KMS-11 (cell line): ENCODE measurements around the gene UBL7.

Experiments
- H2AFZ ChIP-seq: fragments of 200-600 bp; sonication (generic); 2 replicates; pipeline ENCODE4 v1.6.1; 2016; ENCODE audit warnings: antibody characterized with exemption, mixed run types, low read depth
- H3K27ac ChIP-seq: fragments of 200-600 bp; sonication (generic); 2 replicates; pipeline ENCODE4 v1.6.1; 2016; ENCODE audit warnings: mild to moderate bottlenecking, mixed run types
- H3K27me3 ChIP-seq: fragments of 200-600 bp; sonication (generic); 2 replicates; pipeline ENCODE4 v1.6.1; 2017; ENCODE audit warnings: mild to moderate bottlenecking, low read depth, mixed run types, moderate library complexity; ENCODE audit not compliant: insufficient read depth
- H3K36me3 ChIP-seq: fragments of 200-600 bp; sonication (generic); 2 replicates; pipeline ENCODE4 v1.6.1; 2017; ENCODE audit warnings: mild to moderate bottlenecking, mixed run types; ENCODE audit not compliant: insufficient read depth
- H3K4me1 ChIP-seq: fragments of 200-600 bp; sonication (generic); 2 replicates; pipeline ENCODE4 v1.6.1; 2016; ENCODE audit warnings: mild to moderate bottlenecking, low read depth, mixed run types; ENCODE audit not compliant: poor library complexity, severe bottlenecking
- H3K4me2 ChIP-seq: fragments of 200-600 bp; sonication (generic); 2 replicates; pipeline ENCODE4 v1.7.0; 2016; ENCODE audit warnings: mild to moderate bottlenecking, mixed run types
- H3K4me3 ChIP-seq: fragments of 200-600 bp; sonication (generic); IDR thresholded peaks from 2 replicates; pipeline ENCODE4 v1.6.1; 2017; ENCODE audit warnings: low read depth, low read length, mixed read lengths; ENCODE audit not compliant: insufficient read depth
- H3K79me2 ChIP-seq: fragments of 200-600 bp; sonication (generic); 2 replicates; pipeline ENCODE4 v1.6.1; 2016; ENCODE audit warnings: low read depth, mixed run types; ENCODE audit not compliant: insufficient read depth
- H3K9ac ChIP-seq: fragments of 200-600 bp; sonication (generic); 2 replicates; pipeline ENCODE4 v1.6.1; 2016; ENCODE audit warnings: mild to moderate bottlenecking, mixed run types
- H4K20me1 ChIP-seq: fragments of 200-600 bp; sonication (generic); 2 replicates; pipeline ENCODE4 v1.6.1; 2016; ENCODE audit warnings: mild to moderate bottlenecking, mixed run types; ENCODE audit not compliant: insufficient read depth
- CTCF ChIP-seq: fragments of 200-600 bp; sonication (generic); conservative IDR thresholded peaks from 2 replicates; pipeline ENCODE4 v1.6.1; 2017; ENCODE audit warnings: low read depth, mild to moderate bottlenecking, antibody characterized with exemption, low read length, moderate library complexity, mixed read lengths

The UBL7 gene

DNA sequence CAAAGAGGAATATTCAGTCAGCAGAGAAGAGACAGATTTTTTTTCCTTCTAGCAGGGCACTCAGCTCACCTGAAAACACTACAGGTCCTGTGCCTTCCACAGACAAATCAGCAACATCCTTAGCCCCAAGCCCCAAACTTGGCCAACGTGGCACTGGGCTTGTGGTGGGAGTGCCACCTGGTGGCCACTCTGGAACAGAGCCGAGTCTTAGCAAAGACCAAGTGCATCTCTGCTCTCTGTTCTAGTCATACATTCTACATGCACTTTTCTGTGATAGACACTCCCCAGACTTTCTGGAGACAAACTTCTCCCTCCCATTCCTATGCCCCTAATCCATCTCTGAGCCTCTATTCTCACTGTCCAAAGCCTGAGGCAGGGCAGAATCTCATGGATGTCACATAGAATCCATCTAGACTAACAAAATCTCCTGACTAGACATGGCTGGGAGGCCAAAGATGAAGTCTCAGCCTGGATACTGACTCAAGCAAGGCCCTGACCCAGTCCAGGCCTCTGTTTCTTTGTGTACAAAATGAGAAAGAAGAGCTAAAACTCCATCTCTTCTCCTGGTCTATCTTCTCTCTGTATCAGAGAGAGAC is 22.1 kb downstream of the UBL7 start:
- no peak overlapping the region for H3K4me3 ChIP-seq
- H4K20me1 ChIP-seq: no peaks in the 10 kb centered on the region
- no peaks in the 10 kb centered on the region for H3K27me3 ChIP-seq
- TF ChIP-seq CTCF: peak; percentile 86
- no peak overlapping the region for H2AFZ ChIP-seq
- H3K9ac ChIP-seq: no peak overlapping the region
- H3K36me3 ChIP-seq: no peaks in the 10 kb centered on the region
- H3K4me2 ChIP-seq: no peak overlapping the region
- H3K27ac ChIP-seq: no peak overlapping the region
- peaks cover 3% of the 10 kb centered on the region for H3K4me1 ChIP-seq
- no peaks in the 10 kb centered on the region for H3K79me2 ChIP-seq

- no peaks in the 10 kb centered on the region for H4K20me1 ChIP-seq
- no peak overlapping the region for H3K4me2 ChIP-seq
- no peak overlapping the region for H2AFZ ChIP-seq
- H3K27me3 ChIP-seq: no peaks in the 10 kb centered on the region
- H3K27ac ChIP-seq: no peak overlapping the region
- peaks cover 3% of the 10 kb centered on the region for H3K4me1 ChIP-seq
- H3K9ac ChIP-seq: no peak overlapping the region
- H3K4me3 ChIP-seq: no peak overlapping the region
- no peaks in the 10 kb centered on the region for H3K36me3 ChIP-seq
- TF ChIP-seq CTCF: no peak
- H3K79me2 ChIP-seq: no peaks in the 10 kb centered on the region
These were observed 22.8 kb downstream of the UBL7 start for GRCh38 chr15:74438206-74438605.

DNA sequence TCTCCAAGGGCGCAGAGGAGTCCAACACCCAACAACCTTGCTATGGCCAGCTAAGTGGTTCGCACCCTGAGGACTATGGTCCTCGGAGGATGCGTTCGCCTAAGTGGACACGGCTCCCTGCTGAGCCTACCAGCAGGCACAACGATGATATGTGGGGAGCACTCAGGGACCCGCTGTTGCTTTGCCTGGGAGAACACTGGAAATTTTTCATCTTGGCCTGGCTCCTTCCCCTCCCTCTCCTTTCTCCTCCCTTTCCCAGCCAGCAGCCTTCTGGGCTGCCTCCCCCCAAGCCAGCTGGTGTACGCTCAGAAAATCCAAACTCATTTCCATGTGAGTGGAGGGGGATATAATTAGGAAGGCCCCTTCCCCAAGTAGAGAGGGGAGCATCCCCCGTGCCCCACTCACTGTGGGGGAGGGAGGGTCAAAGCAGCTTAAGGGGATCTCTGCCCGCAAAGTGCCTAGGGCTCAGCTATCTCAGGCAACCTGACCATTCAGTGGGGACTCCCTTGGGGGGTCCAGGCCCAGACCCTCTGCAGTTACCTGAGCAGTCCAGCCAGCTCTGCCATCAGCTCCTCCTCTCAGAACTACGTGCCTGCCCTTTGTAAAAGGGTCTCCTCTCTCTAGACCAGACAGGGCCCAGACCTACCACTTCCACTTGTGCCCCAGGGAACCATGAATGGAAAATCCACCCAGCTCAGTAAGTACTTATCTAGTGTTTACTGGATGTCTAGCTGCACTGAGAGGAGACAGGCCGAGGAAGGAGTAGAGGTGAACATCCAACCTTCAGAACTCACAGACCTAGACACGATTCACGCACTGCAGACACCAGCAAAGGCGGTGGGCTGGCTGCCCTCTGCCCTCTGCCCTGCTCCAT is 26.5 kb downstream of the UBL7 start:
- H3K4me1 ChIP-seq: peaks cover 3% of the 10 kb centered on the region
- no peaks in the 10 kb centered on the region for H3K36me3 ChIP-seq
- no peak for TF ChIP-seq CTCF
- H3K79me2 ChIP-seq: no peaks in the 10 kb centered on the region
- H3K4me3 ChIP-seq: no peak overlapping the region
- no peak overlapping the region for H3K27ac ChIP-seq
- H4K20me1 ChIP-seq: no peaks in the 10 kb centered on the region
- H2AFZ ChIP-seq: peak overlapping the region; percentile 64
- peaks cover 26% of the 10 kb centered on the region; the same call in 1 of the 2 replicates for H3K27me3 ChIP-seq
- no peak overlapping the region; the same call in 1 of the 2 replicates for H3K4me2 ChIP-seq
- no peak overlapping the region for H3K9ac ChIP-seq

- no peaks in the 10 kb centered on the region for H4K20me1 ChIP-seq
- H3K4me1 ChIP-seq: peaks cover 3% of the 10 kb centered on the region
- H3K4me2 ChIP-seq: peak within 1 kb of the TSS; percentile 29; the same call in 1 of the 2 replicates
- peaks cover 26% of the 10 kb centered on the region; the same call in 1 of the 2 replicates for H3K27me3 ChIP-seq
- no peak within 1 kb of the TSS for H3K9ac ChIP-seq
- H3K27ac ChIP-seq: no peak within 1 kb of the TSS
- H3K79me2 ChIP-seq: no peaks in the 10 kb centered on the region
- no peak for TF ChIP-seq CTCF
- H3K4me3 ChIP-seq: no peak within 1 kb of the TSS
- H3K36me3 ChIP-seq: no peaks in the 10 kb centered on the region
- peak within 1 kb of the TSS; percentile 64 for H2AFZ ChIP-seq
These were observed 27.2 kb downstream of the UBL7 start, which contains the start of gene SEMA7A for GRCh38 chr15:74433592-74434262. TSS of gene SEMA7A (minus strand) at chr15:74433958. CDS start at chr15:74433918, 40 bp downstream.
